GM21619 (cell line): Measurements from ENCODE around the gene MEIS2.
A peak's percentile ranks its signal among the peaks of the same experiment; 100 is the strongest.

Experiments used
- ATAC-seq: cut with Tn5 transposase; IDR thresholded peaks from one replicate; pipeline ENCODE4 v1.9.1; 2021; ENCODE audit not compliant: unreplicated experiment

Gene MEIS2

DNA sequence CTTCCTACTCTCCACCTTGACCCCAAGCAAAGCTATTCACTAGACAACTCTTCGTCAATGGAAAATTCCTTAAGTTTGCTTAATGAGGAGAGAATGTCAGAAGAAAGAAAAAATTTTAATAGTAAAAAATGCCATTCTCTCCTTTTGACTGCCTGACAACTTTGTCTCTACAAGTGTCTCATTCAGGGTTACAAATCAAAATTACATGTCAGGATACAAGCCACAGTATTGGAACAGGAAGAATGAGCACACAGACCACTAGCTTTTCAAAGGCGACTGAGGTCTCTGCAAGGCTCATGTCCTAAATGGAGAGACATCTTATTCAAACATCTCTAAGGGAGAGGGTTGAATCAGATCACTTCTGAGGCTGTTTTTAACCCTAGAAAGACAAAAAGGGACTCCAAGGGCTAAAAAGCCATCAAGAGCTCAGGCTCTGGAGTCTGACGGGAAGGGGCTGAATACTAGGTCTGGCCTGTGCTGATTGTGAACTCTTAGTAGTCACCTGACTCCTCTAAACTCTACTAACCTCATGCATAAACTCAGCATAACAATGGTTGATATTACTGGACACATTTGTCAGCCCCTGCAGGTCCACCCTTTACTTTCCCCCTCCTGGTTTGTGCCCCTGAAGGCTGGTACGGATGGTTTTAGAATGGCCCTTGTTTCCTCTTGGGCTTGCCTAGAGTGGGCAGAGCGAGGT lies 12.8 kb upstream of the MEIS2 start:
- ATAC-seq = no peak

DNA sequence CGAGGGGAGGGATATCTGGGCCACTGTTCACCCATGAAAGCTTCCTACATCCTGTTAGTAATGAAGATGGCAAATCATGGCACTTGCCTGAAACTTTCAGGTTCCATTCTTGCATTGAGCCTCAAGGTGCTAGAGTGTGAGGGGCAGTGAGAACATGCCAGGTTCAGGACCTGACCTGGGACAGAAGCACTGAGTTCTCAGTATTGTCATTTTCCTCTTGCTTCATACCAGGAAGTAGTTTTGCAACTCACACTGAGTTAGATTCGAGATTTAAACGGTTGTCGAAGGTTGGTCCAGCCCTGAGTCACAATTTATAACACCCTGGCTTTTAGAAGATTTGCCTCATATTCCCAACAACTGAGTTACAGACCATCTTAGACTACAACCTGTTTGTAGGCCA lies 11.8 kb upstream of the MEIS2 start:
- ATAC-seq = no peak

DNA sequence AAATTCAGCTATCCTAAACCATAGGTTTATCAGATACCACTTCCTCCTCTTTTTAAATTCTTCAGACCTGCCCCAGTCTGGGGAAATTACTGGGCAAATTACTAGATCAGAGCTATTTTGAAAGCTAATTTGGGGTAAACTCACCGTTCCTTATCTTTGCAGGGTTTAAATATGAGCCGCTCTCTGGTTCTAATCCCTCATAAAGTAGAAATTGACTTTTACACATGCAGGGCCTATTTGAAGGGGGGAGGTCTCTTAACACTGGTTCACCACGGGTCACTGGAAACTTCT lies 11.0 kb upstream of the MEIS2 start:
- ATAC-seq = no peak

DNA sequence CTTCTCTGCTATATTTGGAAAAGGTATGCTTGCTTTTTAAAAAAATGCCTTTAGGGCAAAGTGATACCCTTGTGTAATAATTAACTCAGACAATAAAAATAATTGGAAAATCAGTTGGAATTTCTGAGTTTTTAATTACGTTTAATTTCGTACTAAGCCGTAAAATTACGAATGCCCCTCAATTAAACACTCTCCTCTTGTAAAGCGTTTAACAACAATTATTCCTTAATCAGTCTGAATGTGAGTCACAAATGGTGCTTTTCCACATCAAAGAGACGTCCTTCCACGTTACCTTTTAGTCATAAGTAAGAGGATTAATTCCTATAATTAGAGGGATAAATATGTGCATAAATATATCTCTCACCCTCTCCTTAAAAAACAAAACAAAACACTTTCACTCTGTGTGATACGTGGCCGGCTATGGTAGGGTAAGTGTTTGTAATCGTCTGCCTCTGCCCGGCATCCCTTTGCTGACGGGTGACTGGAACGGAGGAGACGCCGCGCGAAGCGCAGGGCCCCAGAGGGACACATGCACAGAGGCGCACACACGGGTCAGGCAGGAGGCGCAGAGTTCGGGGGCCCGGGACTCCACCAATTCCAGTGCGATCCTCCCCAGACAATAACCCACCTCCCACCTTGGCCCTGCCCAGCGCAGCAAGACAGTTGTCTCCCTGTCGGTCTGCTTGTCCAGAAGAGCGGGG lies 9.7 kb upstream of the MEIS2 start:
- ATAC-seq = no peak

DNA sequence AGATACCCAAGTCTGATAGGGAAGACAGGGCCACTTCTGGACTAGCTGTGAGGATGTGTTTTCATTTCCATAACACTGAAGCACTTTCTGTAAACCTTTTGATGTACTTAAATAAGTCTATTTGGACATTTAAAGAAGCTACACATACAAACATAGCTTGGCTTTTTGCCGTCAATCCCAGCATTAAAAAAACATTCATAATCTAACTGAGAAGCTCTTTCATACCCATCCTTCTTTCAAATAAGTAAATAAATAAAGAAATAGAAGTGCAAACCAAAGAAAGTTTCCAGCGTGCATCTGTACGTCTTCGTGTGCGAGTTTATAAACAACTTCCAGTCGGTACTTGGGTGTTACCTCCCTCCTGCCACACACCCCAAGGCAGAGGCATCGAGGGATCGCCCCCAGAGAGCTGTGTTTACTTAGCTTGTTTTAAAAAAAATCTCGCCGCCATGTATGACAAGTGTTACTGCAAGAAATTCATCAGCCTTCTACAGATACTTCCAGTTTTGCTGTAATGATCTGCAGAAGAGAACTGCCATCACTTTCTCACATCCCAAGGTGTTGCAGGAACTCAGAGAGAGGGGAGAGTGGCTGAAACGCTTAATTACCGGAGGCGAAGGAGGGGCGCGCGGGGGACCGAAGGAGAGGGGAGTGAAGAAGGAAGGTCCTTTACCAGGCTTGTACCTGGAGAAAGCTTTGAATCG lies 9.0 kb upstream of the MEIS2 start:
- ATAC-seq = no peak

DNA sequence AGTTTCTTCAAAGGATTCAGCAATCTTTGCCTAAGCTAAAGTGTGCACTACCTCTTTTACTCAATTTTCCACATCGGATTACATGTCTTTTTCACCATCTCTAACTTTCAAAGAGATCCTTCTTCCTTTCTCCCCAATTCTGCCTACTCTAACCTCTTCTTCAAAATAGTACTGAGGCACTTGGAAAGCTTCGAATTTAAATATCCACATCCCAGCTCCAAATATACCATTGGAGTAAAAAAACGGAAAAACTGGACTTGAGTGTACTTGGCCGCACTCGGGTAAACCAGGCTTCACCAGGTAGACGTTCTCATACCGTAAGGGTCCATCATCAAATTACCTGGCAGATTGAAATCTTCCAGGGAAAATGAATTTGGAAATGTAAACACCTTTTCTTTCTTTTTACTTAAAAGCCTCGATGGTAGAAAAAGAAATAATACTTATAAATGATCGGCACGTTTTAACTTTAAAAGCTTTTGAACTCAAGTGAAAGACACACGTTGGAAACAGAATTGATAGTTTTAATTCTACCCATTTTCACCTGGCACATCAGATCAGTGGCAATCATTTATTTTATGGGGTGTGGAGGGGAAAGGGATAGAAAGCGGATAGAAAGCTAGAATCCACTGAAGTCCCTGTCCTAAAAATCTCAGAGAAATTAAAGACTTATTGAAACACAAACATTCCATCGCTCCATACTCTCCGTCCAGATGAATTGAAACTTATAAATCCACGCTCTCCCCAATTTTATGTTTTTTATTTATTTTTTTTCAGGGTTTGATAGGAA lies 8.2 kb upstream of the MEIS2 start:
- ATAC-seq = no peak

DNA sequence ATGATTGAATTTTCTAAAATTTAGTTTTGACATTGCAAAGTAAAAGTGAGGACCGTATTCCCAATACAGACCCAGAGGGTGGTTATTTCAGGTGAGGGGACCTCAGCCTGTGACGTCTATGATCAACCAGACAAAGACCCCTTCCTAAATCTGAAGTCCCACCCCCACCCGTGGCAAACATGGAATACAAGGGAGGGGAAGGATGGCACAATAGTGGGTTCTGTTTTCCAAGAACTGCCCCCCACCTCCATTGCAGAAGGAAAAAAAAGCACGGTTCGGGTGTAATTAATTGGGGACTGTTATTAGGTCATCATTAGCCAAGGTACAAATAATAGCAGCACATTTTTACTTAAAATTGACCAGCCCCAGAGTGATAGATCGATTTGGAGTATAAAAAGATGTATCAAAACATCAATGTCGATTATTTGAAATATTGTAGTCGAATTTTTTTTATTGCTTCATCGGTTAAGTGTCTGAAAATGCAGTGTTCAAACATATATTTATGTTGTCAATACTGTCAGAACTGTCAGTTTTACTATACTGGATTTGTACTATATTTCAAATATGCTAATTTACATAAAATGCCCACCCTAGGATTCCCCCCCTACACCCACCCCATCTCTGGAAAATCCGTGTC lies 7.5 kb upstream of the MEIS2 start:
- ATAC-seq = no peak

DNA sequence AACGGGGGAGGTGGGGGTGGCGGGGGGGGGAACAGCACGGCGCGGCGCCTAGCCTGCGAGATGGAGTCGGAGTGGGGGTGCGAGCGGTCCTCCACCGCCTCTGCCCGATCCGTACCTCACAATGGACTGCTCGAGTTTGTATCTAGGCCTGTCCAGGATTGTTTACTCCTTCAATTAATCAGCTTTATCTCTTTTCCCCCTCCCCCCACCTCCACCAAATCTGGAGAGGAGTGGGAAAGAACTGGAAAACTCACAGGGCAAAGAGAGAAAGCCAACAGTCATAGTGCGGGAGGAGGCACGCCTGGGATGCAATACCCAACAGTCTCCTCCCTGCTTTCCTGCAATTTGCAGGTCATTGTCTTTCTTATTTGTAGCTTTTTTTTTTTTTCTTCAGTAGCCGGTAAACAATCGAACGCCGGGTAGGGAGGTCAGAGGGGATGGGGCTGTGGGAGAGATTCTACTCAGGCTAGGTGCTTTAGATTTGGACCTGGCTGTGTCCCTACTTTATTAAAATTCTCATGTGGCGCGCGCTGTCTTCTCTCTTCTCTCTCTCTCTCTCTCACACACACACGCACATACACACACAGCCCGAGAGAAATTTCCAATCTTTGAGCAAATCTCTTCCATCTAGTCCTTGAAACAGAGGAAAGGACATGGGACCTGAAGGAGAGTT lies 6.9 kb upstream of the MEIS2 start:
- ATAC-seq = no peak

DNA sequence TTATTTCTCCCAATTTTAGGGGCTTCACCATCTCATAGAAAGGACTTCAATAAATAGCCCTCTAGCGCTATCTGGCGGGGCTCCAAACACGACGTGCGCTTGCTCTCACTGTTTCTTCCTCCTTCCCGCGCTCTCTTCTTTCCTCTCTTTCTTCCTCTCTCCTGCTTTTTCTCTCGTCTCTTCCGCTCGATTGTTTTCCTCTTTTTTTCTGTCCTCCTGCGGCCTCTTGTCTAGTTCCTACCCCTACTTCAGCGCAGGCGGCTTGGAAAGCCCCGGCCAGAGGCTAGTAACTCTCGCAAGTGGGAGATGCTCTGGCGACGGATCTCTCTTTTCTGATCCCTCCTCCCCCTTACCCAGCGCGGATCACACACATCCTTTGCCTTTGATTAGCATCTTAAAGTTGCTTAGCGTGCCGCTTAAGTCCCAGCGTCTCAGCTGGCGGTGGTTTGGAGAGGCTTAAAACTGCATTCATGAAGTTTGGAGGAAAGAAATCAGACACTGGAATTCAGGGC lies 6.2 kb upstream of the MEIS2 start:
- no peak for ATAC-seq

DNA sequence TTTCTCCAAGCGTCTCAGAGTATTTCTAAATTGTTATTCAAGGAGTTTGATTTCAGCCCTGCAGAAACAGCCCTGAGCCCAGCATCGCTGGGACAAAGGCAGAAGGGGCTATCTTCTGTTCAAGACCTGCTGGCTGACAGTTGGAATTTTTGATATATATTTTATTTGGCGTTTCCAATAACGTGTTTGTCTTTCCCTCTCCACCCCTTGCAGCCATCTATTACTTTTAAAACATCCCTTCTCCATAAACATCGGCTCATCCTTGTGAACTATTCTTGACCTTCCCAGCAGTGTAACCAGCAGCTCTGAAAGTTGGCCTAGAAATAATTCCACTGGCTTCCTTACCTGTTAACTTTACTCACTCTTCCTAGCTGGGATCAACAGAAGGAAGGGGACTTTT lies 5.5 kb upstream of the MEIS2 start:
- ATAC-seq = no peak

DNA sequence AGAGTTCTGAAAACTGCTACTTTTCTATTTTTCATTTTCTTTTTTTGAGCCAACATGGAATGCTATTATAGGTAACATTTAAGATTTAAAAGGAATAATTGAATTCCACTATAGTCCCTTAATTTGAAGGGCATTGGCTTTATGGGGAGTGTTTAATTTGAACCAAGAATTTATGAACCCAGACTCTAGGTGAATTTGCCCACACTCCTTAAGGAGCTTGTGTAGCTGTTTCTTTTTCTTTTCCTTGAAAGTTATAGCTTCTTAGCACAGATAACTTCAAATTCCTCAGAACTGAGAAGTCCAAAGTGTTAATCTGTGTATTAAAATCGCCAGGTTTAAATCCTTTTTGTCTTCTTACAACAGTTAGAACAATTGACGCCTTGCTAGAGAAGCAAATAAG lies 4.7 kb upstream of the MEIS2 start:
- ATAC-seq = no peak

DNA sequence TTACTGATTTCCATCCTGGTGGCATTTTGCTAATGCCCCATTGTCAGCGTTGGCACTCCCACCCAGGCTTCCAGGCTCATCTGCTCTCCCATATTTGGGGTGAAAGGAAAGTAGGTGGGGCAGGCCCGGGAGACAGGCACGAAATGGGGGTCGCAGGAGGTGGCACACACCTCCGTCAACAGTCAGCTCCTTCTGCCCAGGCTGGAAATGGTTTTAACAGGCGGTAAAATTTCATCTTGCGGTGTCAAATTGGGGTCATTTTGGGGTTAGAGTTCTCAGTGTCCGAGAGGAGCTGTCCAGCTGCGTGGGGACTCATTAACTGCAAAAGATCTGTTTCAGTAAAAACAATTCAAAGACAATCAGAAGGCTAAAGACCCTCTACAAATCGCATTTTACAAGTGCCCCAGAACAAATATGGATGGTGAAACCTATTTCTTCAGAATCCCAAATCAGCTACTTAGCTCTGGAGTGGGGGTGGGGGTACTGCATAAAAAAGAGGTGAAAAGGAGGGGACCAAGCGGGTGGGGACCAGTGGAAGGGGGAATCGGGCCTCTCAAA lies 4.2 kb upstream of the MEIS2 start:
- ATAC-seq = no peak

DNA sequence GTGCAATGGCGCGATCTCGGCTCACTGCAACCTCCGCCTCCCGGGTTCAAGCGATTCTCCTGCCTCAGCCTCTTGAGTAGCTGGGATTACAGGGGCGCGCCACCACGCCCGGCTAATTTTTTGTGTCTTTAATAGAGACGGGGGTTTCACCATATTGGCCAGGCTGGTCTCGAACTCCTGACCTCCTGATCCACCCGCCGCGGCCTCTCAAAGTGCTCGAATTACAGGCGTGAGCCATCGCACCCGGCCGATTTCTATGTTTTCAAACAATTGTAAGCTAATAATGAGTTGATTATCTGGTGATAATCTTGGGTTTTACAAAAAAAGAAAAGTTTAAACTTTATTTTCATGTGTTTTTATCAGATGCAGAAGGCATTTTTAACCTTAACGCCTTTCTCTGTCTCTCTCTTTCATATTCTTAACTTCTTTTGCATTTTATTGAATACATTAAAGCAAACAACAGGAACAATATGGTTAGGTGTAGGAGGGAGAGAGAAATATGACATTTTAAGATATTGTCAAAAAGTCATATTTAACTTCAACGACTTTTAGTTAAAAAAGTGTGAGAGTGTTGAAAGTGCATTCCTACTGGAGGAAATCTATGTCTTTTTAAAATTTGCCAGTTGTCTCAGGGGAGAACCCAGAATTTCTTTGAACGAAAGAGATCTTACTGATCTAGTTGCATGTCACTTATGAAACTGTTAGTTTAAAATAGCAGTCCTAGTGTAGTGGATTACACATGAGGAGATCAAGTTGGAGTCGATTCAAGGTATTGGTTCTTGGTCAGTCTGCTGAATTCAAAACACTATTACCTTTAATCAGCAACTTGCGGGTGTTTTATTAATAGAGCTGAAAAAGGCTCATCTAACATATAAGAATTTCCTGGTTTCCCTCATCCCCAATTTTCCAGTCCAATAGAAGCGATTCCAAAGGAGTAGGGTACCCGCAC lies 3.4 kb upstream of the MEIS2 start:
- ATAC-seq = no peak

DNA sequence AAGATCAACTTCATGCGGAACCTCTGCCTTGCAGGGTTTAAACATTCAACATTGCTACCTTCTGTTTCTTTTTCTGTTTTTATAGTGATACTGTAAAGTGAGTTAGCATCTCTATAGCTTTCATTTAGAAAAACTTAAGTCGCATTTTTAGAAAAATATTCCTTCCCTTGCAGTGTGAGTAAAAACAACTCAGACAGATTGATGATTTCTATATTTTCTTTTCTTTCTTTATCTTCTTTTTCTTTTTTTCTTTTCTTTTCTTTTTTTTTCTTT lies 2.8 kb upstream of the MEIS2 start:
- no peak for ATAC-seq

DNA sequence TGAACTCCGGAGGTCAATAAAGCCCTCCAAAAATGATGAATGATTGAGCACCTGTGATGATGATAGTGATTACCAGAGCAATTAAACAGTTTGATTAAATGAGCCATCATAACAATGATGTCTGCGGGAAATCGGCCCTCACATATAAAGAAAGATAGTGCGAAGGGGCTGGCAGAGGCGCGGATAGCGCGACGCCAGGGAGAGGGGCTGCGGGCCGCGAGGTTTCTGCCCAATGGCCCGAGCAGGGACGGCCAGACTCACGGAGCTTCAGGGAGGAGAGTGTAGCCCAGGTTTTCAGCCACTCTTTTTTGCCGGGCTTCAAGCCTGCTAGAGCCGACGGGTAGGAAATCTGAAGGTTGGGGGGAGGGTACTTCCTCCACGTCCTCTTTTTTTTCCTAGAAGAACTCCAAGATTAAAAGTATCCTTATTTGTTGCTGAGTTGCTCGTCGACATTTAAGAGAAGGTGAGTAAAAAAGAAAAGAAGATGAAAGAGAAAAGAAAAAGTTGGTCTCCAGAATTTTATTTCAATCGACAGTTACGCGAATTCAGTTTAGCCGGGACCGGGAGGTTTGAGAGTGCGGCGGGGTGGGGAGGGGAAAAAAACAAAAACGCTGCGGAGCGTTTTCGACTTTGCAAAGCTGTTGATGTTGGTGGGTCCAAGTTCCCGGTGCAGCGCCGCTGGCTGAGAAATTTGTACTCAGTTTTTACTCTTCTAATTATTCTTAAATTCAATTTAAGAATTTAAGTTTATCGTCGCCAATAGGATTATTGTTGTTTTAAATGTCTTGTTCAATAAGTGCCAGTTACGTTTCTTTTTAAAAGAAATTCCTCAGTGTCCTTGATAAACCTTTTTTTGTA lies 2.2 kb upstream of the MEIS2 start:
- no peak for ATAC-seq

DNA sequence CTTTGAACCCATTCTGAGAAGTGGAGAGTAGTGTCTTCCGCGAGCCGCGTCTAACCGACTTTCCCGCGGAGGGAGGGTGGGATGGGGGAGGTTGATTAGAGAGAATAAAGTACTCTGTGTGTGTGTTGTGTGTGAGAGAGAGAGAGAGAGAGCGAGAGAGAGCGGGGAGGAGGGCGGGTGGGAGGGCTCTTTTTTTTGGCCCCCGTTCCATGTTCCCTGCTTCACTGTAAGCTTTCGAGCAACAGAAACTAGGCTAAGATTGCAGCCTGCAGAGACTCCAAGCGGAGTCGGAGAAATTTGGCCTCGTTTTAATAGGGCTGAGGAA lies 1.6 kb upstream of the MEIS2 start:
- ATAC-seq = no peak

DNA sequence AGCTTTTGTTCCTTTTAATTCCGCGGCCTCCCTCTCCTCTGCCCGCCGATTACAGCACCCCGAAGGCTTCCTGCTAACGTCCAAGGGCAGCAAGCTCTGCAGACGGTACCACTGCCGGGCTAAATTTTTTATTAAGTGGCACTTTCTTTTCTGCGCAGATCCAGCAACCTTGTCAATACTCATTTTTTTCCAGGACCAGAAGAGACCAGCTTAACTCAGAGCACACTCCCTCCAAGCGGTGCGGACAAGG lies 542 bp upstream of the MEIS2 start:
- peak; percentile 14 for ATAC-seq

DNA sequence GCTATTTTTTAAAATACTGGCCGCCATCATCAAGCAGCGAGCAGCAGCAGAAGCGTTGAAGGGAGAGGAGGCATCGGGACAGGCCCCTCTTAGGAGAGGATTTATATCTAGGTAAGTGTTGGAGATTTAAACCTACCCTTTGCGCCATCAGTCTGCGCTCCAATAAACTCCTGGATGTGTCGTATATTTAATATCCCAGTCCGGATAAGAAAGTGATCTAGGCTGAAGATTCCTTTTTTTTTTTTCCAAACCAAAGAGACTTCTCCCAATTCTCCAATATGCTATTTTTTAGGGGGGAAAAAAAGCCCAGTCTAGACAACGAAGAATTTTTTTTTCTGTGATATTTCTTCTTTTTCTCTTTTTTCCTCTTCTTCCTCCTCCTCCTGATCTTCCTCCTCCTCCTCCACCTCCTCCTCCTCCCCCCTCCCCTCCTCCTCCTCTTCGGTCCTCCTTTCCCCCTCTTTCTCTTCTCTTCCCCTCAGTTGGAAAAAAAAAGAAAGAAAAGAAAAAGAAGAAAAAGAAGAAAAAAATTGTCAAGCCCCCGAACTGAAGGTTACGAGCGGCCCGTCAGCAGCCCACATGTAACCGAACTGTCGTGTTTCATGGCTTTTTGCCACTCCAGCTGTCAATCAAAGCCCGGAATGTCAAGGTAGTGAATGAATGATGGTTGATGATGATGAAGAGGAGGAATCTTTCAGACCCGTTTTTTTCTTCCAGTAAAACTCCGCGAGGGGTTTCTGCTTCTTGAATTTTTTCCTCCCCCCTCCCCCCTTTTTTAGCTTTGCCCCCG lies 835 bp downstream of the MEIS2 start:
- no peak for ATAC-seq
